ENCODE data around the gene MED1.
"Not testable (repeated sequence)": the region's sequence is repeated elsewhere in the genome, so short reads cannot be mapped to it uniquely, and the experiment has no call there.

MED1 gene

DNA sequence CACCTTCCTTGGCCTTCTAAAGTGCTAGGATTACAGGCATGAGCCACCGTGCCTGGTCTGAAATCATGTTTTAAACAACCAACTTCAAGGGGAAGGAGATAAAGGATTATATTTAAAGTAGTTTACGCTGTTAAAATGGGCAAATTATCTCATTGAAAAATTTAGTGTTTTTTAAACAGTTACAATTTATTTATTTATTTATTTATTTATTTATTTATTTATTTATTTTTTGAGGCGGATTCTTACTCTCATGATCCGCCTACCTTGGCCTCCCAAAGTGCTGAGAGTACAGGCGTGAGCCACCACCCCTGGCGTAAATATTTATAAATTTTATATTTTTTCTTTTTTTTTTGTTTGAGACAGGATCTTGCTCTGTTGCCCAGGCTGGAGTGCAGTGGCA, 32.4 kb upstream of the MED1 start:
- TF ChIP-seq, protein P1, sequence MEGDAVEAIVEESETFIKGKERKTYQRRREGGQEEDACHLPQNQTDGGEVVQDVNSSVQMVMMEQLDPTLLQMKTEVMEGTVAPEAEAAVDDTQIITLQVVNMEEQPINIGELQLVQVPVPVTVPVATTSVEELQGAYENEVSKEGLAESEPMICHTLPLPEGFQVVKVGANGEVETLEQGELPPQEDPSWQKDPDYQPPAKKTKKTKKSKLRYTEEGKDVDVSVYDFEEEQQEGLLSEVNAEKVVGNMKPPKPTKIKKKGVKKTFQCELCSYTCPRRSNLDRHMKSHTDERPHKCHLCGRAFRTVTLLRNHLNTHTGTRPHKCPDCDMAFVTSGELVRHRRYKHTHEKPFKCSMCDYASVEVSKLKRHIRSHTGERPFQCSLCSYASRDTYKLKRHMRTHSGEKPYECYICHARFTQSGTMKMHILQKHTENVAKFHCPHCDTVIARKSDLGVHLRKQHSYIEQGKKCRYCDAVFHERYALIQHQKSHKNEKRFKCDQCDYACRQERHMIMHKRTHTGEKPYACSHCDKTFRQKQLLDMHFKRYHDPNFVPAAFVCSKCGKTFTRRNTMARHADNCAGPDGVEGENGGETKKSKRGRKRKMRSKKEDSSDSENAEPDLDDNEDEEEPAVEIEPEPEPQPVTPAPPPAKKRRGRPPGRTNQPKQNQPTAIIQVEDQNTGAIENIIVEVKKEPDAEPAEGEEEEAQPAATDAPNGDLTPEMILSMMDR (conservative IDR thresholded peaks at IDR 0.05; ENCODE audit: low read length) = no peak
- no peak overlapping the region for H3K4me3 ChIP-seq (ENCODE audit: low read length)
- no peak for DNase-seq (ENCODE audit: low read depth)

DNA sequence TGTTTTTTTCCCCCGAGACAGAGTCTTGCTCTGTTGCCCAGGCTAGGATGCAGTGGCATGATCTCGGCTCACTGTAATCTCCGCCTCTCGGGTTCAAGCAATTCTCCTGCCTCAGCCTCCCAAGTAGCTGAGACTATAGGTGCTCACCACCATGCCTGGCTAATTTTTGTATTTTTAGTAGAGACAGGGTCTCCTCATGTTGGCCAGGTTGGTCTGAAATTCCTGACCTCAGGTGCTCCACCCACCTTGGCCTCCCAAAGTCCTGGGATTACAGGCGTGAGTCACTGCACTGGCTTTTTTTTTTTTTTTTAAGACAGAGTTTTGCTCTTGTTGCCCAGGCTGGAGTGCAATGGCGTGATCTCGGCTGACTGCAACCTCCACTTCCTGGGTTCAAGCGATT, 28.6 kb upstream of the MED1 start:
- DNase-seq (ENCODE audit: low read depth); H3K4me3 ChIP-seq (ENCODE audit: low read length): not testable (repeated sequence)

DNA sequence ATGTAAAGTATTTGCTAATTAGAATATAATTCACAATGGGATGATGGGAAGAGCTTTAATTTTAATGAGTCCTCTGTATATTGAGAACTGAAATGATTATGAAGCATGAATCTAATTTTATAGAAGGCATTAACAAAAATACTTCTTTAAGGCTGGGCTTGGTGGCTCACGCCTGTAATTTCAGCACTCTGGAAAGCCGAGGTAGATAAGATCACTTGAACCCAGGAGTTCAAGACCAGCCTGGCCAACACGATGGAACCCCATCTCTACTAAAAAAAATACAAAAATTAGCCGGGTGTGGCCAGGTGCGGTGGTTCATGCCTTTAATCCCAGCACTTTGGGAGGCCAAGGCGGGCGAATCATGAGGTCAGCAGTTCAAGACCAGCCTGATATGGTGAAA, 22.2 kb upstream of the MED1 start:
- no peak overlapping the region for H3K4me3 ChIP-seq (ENCODE audit: low read length)
- TF ChIP-seq, protein P1 (conservative IDR thresholded peaks at IDR 0.05; ENCODE audit: low read length) = no peak
- DNase-seq (ENCODE audit: low read depth) = no peak

DNA sequence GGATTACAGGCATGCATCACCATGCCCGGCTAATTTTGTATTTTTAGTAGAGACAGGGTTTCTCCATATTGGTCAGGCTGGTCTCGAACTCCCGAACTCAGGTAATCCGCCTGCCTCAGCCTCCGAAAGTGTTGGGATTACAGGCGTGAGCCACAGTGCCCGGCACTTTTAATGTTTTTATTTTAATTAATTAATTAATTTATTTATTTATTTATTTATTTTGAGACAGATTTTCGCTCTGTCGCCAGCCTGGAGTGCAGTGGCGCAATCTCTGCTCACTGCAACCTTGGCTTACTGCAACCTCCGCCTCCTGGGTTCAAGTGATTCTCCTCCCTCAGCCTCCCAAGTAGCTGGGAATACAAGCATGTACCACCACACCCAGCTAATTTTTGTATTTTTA, 17.5 kb upstream of the MED1 start:
- DNase-seq (ENCODE audit: low read depth); H3K4me3 ChIP-seq (ENCODE audit: low read length): not testable (repeated sequence)

DNA sequence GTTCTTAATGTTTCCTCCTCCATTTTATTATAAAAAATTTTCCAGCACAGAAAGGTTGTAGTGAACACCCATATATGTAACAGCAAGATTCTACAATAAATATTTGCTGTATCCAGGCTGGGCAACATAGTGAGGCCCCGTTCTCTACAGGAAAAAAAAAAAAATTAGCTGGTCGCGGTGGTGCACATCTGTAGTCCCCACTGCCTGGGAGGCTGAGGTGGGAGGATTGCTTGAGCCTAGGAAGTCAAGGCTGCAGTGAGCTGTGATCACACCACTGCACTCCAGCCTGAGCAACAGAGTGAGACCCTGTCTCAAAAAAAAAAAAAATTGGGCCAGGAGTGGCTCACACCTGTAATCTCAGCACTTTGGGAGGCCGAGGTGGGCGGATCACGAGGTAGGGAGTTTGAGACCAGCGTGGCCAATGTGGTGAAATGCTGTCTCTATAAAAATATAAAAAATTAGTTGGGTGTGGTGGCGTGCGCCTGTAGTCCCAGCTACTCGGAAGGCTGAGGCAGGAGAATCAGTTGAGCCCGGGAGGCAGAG, 13.6 kb upstream of the MED1 start:
- H3K4me3 ChIP-seq (ENCODE audit: low read length) = peak overlapping the region; percentile 79
- DNase-seq (ENCODE audit: low read depth) = not testable (repeated sequence)

DNA sequence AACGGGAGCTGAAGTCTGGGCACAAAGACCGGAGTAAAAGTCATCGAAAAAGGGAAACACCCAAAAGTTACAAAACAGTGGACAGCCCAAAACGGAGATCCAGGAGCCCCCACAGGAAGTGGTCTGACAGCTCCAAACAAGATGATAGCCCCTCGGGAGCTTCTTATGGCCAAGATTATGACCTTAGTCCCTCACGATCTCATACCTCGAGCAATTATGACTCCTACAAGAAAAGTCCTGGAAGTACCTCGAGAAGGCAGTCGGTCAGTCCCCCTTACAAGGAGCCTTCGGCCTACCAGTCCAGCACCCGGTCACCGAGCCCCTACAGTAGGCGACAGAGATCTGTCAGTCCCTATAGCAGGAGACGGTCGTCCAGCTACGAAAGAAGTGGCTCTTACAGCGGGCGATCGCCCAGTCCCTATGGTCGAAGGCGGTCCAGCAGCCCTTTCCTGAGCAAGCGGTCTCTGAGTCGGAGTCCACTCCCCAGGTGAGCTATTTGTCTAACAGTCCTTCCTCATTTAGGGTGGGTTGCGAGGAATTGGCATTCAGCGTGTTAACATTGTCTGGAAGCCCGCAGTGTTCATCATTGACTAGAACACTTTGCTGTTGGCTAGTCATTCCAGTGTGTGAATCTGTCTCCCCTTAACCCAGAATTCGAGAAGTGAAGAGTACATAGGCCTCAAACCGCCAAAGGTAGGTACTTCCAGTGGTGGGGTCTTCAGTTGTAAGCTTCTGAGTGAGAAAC, 11.7 kb upstream of the MED1 start:
- no peak for DNase-seq (ENCODE audit: low read depth)
- peak overlapping the region; percentile 79 for H3K4me3 ChIP-seq (ENCODE audit: low read length)
- TF ChIP-seq, protein P1 (conservative IDR thresholded peaks at IDR 0.05; ENCODE audit: low read length) = no peak

DNA sequence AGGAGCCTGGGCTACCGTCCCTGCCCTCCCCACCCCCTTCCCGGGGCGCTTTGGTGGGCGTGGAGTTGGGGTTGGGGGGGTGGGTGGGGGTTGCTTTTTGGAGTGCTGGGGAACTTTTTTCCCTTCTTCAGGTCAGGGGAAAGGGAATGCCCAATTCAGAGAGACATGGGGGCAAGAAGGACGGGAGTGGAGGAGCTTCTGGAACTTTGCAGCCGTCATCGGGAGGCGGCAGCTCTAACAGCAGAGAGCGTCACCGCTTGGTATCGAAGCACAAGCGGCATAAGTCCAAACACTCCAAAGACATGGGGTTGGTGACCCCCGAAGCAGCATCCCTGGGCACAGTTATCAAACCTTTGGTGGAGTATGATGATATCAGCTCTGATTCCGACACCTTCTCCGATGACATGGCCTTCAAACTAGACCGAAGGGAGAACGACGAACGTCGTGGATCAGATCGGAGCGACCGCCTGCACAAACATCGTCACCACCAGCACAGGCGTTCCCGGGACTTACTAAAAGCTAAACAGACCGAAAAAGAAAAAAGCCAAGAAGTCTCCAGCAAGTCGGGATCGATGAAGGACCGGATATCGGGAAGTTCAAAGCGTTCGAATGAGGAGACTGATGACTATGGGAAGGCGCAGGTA, 11.0 kb upstream of the MED1 start:
- TF ChIP-seq, protein P1 (conservative IDR thresholded peaks at IDR 0.05; ENCODE audit: low read length) = no peak
- DNase-seq (ENCODE audit: low read depth) = no peak
- H3K4me3 ChIP-seq (ENCODE audit: low read length) = peak overlapping the region; percentile 79

DNA sequence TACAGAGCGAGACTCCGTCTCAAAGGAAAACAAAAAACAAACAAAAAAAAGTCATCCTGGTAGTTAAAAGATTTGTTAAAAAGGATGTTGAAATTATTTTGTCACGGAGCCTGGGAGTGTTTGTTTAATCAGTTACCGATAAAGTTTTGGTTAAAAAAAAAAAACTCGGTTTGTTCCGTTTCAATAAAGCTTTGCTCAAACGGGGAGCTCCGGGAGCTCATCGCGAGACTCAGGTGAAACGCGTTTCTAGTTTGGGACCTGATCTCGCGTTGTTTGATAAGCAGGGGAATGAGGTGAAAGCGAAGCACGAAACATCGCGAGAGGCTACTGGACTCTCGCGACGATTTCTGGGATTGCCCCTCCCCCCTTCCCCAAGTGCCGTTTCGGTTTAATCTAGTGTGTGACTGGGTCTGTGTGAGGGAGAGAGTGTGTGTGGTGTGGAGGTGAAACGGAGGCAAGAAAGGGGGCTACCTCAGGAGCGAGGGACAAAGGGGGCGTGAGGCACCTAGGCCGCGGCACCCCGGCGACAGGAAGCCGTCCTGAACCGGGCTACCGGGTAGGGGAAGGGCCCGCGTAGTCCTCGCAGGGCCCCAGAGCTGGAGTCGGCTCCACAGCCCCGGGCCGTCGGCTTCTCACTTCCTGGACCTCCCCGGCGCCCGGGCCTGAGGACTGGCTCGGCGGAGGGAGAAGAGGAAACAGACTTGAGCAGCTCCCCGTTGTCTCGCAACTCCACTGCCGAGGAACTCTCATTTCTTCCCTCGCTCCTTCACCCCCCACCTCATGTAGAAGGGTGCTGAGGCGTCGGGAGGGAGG, 10.3 kb upstream of the MED1 start, which contains the start of gene CDK12:
Gene CDK12 (plus strand): TSS at position 374 of the 813 bp plus-strand sequence. CDS start 586 bp downstream, outside the sequence.
- DNase-seq (ENCODE audit: low read depth) = peak; percentile 99
- TF ChIP-seq, protein P1 (conservative IDR thresholded peaks at IDR 0.05; ENCODE audit: low read length) = no peak
- H3K4me3 ChIP-seq (ENCODE audit: low read length) = peak within 1 kb of the TSS; percentile 79
